H1 (cell line): ENCODE data around the gene PSME2. TPM values are rescaled to one million over a fixed set of nuclear protein-coding genes. Genes with fewer than 3 reads are reported as not detected.

Experiments used
- CTCF ChIA-PET: fragments of 300-600 bp; sonication (Branson Sonifier 250); formaldehyde crosslinking; loops from one replicate; lab custom pipeline; 2021; ENCODE audit not compliant: partially characterized antibody; lab: Charles Lee
- POLR2A ChIA-PET: fragments of 300-600 bp; sonication (Branson Sonifier 250); formaldehyde crosslinking; loops from one replicate; lab custom pipeline; 2021; ENCODE audit warnings: inconsistent platforms; ENCODE audit not compliant: partially characterized antibody; lab: Charles Lee
- DNase-seq, 2 experiments: peaks; one replicate each; pipeline versions ENCODE4 v3.0.0 to v3.0.0-alpha.2; 2010 to 2022; ENCODE audit warnings: low spot score in 2 of 2, low read depth in 1 of 2, mixed read lengths in 1 of 2
- FAIRE-seq: peaks from 2 replicates; lab custom pipeline; 2011; peaks lifted over from hg19 to GRCh38; lab: Jason Lieb, UNC
- H2AFZ ChIP-seq: 2 replicates; pipeline ENCODE4 v1.8.1; 2012; ENCODE audit warnings: low read length, inconsistent platforms
- H2AK5ac ChIP-seq: 2 replicates; pipeline ENCODE4 v1.6.1; 2013; ENCODE audit warnings: low read depth, low read length
- H2BK120ac ChIP-seq: replicated peaks from 2 replicates; pipeline ENCODE3; 2013; ENCODE audit warnings: low read depth, low read length, inconsistent platforms
- H2BK12ac ChIP-seq: 2 replicates; pipeline ENCODE4 v1.6.1; 2013; ENCODE audit warnings: low read depth, low read length
- H2BK15ac ChIP-seq: 2 replicates; pipeline ENCODE4 v1.6.1; 2013; ENCODE audit warnings: low read length
- H2BK20ac ChIP-seq: 2 replicates; pipeline ENCODE4 v1.6.1; 2013; ENCODE audit warnings: low read length
- H2BK5ac ChIP-seq: 2 replicates; pipeline ENCODE4 v1.6.1; 2013; ENCODE audit warnings: low read depth, low read length
- H3K14ac ChIP-seq: 2 replicates; pipeline ENCODE4 v1.6.1; 2013; ENCODE audit warnings: inconsistent platforms; ENCODE audit not compliant: insufficient read length
- H3K18ac ChIP-seq: 2 replicates; pipeline ENCODE4 v1.6.1; 2013; ENCODE audit warnings: low read length; ENCODE audit errors: extremely low read depth
- H3K23ac ChIP-seq: 2 replicates; pipeline ENCODE4 v1.6.1; 2013; ENCODE audit warnings: inconsistent platforms; ENCODE audit not compliant: insufficient read length
- H3K23me2 ChIP-seq: 2 replicates; pipeline ENCODE4 v1.6.1; 2013; ENCODE audit warnings: low read depth, low read length
- H3K27ac ChIP-seq: 2 replicates; pipeline ENCODE4 v1.6.1; 2011; ENCODE audit warnings: low read depth, low read length, inconsistent platforms
- H3K27me3 ChIP-seq, 4 experiments: replicated peaks in 1 of 4; 1 replicate in 1 of 4; 2 replicates in 3 of 4; pipeline versions ENCODE4 v1.6.1 to v1.8.1; 2011 to 2013; ENCODE audit warnings: low read length in 3 of 4, mild to moderate bottlenecking in 3 of 4, inconsistent platforms in 2 of 4, mixed read lengths in 2 of 4, moderate library complexity in 1 of 4; ENCODE audit not compliant: control insufficient read depth in 3 of 4, insufficient read depth in 3 of 4; ENCODE audit errors: extremely low read depth in 1 of 4
- H3K36me3 ChIP-seq, 4 experiments: 2 replicates each; pipeline versions ENCODE4 v1.6.1 to v1.8.1; 2011 to 2013; ENCODE audit warnings: mild to moderate bottlenecking in 4 of 4, low read length in 3 of 4, moderate library complexity in 2 of 4, control low read depth in 1 of 4, inconsistent platforms in 1 of 4; ENCODE audit not compliant: insufficient read depth in 4 of 4, control insufficient read depth in 2 of 4
- H3K4ac ChIP-seq: replicated peaks from 2 replicates; pipeline ENCODE3; 2013; ENCODE audit warnings: low read length, low read depth, mixed read lengths, inconsistent platforms; ENCODE audit not compliant: insufficient read length
- H3K4me1 ChIP-seq, 4 experiments: replicated peaks in 1 of 4; 1 replicate in 1 of 4; 2 replicates in 3 of 4; pipeline versions ENCODE4 v1.6.1 to v1.8.1; 2011 to 2013; ENCODE audit warnings: low read length in 3 of 4, inconsistent platforms in 2 of 4, mixed read lengths in 1 of 4; ENCODE audit not compliant: insufficient read depth in 4 of 4, control insufficient read depth in 3 of 4
- H3K4me2 ChIP-seq, 2 experiments: 2 replicates each; pipeline versions ENCODE4 v1.6.1 to v1.8.1; 2011 to 2013; ENCODE audit warnings: low read depth in 2 of 2, low read length in 2 of 2, control low read depth in 1 of 2, inconsistent platforms in 1 of 2, mild to moderate bottlenecking in 1 of 2; ENCODE audit not compliant: insufficient read depth in 1 of 2
- H3K4me3 ChIP-seq, 4 experiments: fragments of 200-600, 300-600 bp in 1 of 4; sonication (generic), shearing (Covaris generic), sonication (Bioruptor Twin) in 1 of 4; 2 replicates each; pipeline versions ENCODE4 v1.5.1 to v1.8.1; 2011 to 2016; ENCODE audit warnings: low read length in 4 of 4, low read depth in 3 of 4, control low read depth in 2 of 4, inconsistent platforms in 2 of 4, mild to moderate bottlenecking in 2 of 4, mixed read lengths in 1 of 4, moderate library complexity in 1 of 4; ENCODE audit not compliant: insufficient read depth in 2 of 4; ENCODE audit errors: extremely low read depth in 1 of 4
- H3K56ac ChIP-seq: replicated peaks from 2 replicates; pipeline ENCODE3; 2013; ENCODE audit warnings: low read depth, mild to moderate bottlenecking, mixed read lengths, low read length, inconsistent platforms; ENCODE audit not compliant: insufficient read length
- H3K79me1 ChIP-seq: 2 replicates; pipeline ENCODE4 v1.6.1; 2013; ENCODE audit warnings: low read depth, low read length, control low read depth
- H3K79me2 ChIP-seq, 2 experiments: 2 replicates each; pipeline versions ENCODE4 v1.6.1 to v1.8.1; 2012 to 2013; ENCODE audit warnings: low read length in 2 of 2, mild to moderate bottlenecking in 2 of 2, inconsistent platforms in 1 of 2; ENCODE audit not compliant: insufficient read depth in 2 of 2, control insufficient read depth in 1 of 2
- H3K9ac ChIP-seq, 4 experiments: replicated peaks in 1 of 4; 1 replicate in 1 of 4; 2 replicates in 3 of 4; pipeline versions ENCODE4 v1.6.1 to v1.8.1; 2011 to 2013; ENCODE audit warnings: low read depth in 3 of 4, low read length in 3 of 4, control low read depth in 2 of 4, mild to moderate bottlenecking in 2 of 4, moderate library complexity in 2 of 4, inconsistent platforms in 1 of 4; ENCODE audit errors: extremely low read depth in 1 of 4
- H3K9me3 ChIP-seq, 2 experiments: 2 replicates each; pipeline versions ENCODE4 v1.6.1 to v1.8.1; 2012 to 2013; ENCODE audit warnings: mild to moderate bottlenecking in 2 of 2, moderate library complexity in 2 of 2, control low read depth in 1 of 2, inconsistent platforms in 1 of 2, low read depth in 1 of 2, low read length in 1 of 2, mixed read lengths in 1 of 2; ENCODE audit not compliant: insufficient read depth in 2 of 2
- H4K20me1 ChIP-seq, 2 experiments: replicated peaks in 1 of 2; 2 replicates each; pipeline versions ENCODE3 to v1.8.1; 2011 to 2013; ENCODE audit warnings: inconsistent platforms in 2 of 2, low read length in 2 of 2, mild to moderate bottlenecking in 1 of 2; ENCODE audit not compliant: insufficient read depth in 2 of 2, control insufficient read depth in 1 of 2
- H4K5ac ChIP-seq: 2 replicates; pipeline ENCODE4 v1.6.1; 2013; ENCODE audit warnings: low read length, low read depth, mixed read lengths, inconsistent platforms; ENCODE audit not compliant: insufficient read length
- H4K8ac ChIP-seq: 2 replicates; pipeline ENCODE4 v1.8.0; 2013; ENCODE audit warnings: mild to moderate bottlenecking, moderate library complexity, low read length, inconsistent platforms; ENCODE audit not compliant: insufficient read depth; ENCODE audit errors: extremely low read depth
- H4K91ac ChIP-seq: replicated peaks from 2 replicates; pipeline ENCODE3; 2013; ENCODE audit warnings: low read length, mixed read lengths, inconsistent platforms; ENCODE audit not compliant: insufficient read length
- CBX8 ChIP-seq: fragments of 300-800, 300-1000 bp; sonication (generic); IDR thresholded peaks from 2 replicates; pipeline ENCODE4 v1.7.1; 2016; ENCODE audit warnings: low read depth, low read length, borderline replicate concordance
- CHD2 ChIP-seq: IDR thresholded peaks from 2 replicates; pipeline ENCODE4 v1.6.1; 2012; ENCODE audit warnings: low read length, improper control_type of control experiment
- CTBP2 ChIP-seq: IDR thresholded peaks from 2 replicates; pipeline ENCODE4 v1.7.0; 2011; ENCODE audit warnings: borderline replicate concordance, mild to moderate bottlenecking, moderate library complexity, mixed read lengths, low read length; ENCODE audit not compliant: insufficient read depth, insufficient read length
- KDM4A ChIP-seq: IDR thresholded peaks from one replicate; pipeline ENCODE4 v1.7.1; 2012; ENCODE audit warnings: low read depth, mild to moderate bottlenecking, moderate library complexity, low read length, inconsistent platforms; ENCODE audit not compliant: severe bottlenecking
- MAFK ChIP-seq: IDR thresholded peaks from 2 replicates; pipeline ENCODE4 v1.6.1; 2012; ENCODE audit warnings: low read depth, mild to moderate bottlenecking, improper control_type of control experiment, low read length
- RBBP5 ChIP-seq: IDR thresholded peaks from 2 replicates; pipeline ENCODE4 v1.7.1; 2012; ENCODE audit warnings: low read depth, mild to moderate bottlenecking, inconsistent platforms, low read length, moderate library complexity, borderline replicate concordance
- RFX5 ChIP-seq: IDR thresholded peaks from 2 replicates; pipeline ENCODE4 v1.6.1; 2011; ENCODE audit warnings: low read depth, low read length, improper control_type of control experiment, borderline replicate concordance
- WGBS, 2 experiments: shearing (Covaris generic) in 1 of 2; methylation state at CpG; one replicate each; pipeline versions ENCODE4 v1.1.6 to v1.1.7; 2013 to 2015; ENCODE audit warnings: low lambda C conversion rate in 2 of 2, mixed read lengths in 2 of 2, inconsistent platforms in 1 of 2, low coverage in 1 of 2, missing lambda C conversion rate in 1 of 2; ENCODE audit not compliant: insufficient replicate concordance in 2 of 2, insufficient coverage in 1 of 2, insufficient read length in 1 of 2; ENCODE audit errors: extremely low coverage in 1 of 2, missing lambda C conversion rate in 1 of 2; 5-methylcytosine and 5-hydroxymethylcytosine counted together
- polyA plus RNA-seq, 7 experiments: library from polyadenylated mRNA; depleted of rRNA in 3 of 7; stranded (reverse) in 5 of 7; unstranded in 2 of 7; fragments of >200 nt in 5 of 7; fragments of 200-250 nt in 2 of 7; gene quantifications; 1 replicate in 5 of 7; 2 replicates in 1 of 7; 4 replicates in 1 of 7; pipeline versions ENCODE4 v1.2.1 to v1.2.3, GENCODE V29; 2011 to 2013; ENCODE audit warnings: missing spikeins in 2 of 7, mixed read lengths in 2 of 7
- total RNA-seq: library from RNA; stranded (reverse); fragmentation: NEBNext Ultra II Directional; extraction: Animal tissue kit (Norgen Biotek cat#: 25700); gene quantifications from 2 replicates; pipeline ENCODE4 v1.2.1, GENCODE V29; 2021

Gene PSME2
- total and polyA plus RNA-seq, 2 of the 8 experiments (the other 6 are each of a cell fraction or from before 2014, with no cell fraction given) = 71.8 to 111 TPM

DNA sequence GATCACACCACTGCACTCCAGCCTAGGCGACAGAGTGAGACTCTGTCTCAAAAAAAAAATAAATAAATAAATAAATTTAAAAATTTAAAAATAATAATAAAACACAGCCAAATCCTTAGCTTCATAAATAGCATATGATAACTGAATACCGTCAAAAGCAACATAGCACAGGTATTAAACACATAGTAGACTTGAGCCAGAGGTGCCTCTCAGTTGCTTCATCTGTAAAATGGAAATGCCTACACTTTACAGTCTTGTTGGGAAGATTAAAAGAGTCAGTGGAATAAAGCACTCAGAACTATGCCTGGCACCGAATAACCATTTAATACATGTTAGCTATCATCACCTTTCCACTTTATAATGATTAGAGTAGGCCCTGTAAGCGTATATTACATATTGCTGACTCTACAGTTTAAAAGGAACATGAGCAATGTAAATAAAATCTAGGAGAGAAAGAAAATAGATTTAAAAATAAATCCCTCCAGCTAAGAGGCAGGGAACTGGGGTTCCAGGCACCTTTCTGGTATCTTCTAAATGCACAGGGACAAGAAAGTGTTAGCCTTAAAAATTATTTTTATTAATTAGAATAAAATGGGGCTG is 39.6 kb downstream of the PSME2 start:
- Histone ChIP-seq H4K20me1 (no peaks in the 10 kb centered on the region), H3K56ac (no peak overlapping the region), H3K79me2 (no peaks in the 10 kb centered on the region), H3K9ac (no peak overlapping the region), H4K91ac (no peak overlapping the region), H2BK120ac (no peak overlapping the region), H3K4ac (no peak overlapping the region), H3K27me3 (no peaks in the 10 kb centered on the region), H3K18ac (no peak overlapping the region), H3K36me3 (peaks cover 0 to 29% (median 19%) of the 10 kb centered on the region in 4 experiments; a peak in 7 of 8 replicates), H3K9me3 (peaks cover 7% of the 10 kb centered on the region in 2 experiments; a peak in 3 of 4 replicates), H3K27ac (no peak overlapping the region), H2BK12ac (no peak overlapping the region), H2BK15ac (no peak overlapping the region), H3K4me3 (no peak overlapping the region), H3K14ac (no peak overlapping the region), H2AFZ (no peak overlapping the region), H2BK5ac (no peak overlapping the region), H3K4me1 (no peaks in the 10 kb centered on the region), H2AK5ac (no peak overlapping the region), H3K23me2 (no peaks in the 10 kb centered on the region), H3K79me1 (no peaks in the 10 kb centered on the region), H4K8ac (no peak overlapping the region), H3K23ac (no peak overlapping the region), H4K5ac (no peak overlapping the region), H3K4me2 (no peak overlapping the region), H2BK20ac (no peak overlapping the region)
- TF ChIP-seq MAFK (peak; percentile 51; the same call in 1 of the 2 replicates), CHD2 (no peak), KDM4A (no peak), CTBP2 (no peak), CBX8 (no peak), RBBP5 (no peak), RFX5 (no peak)
- DNase-seq (no peak), FAIRE-seq (no peak)
- POLR2A ChIA-PET = interaction anchor here (0.9 to 23.9 kb wide), 14 partner anchors 10 to 568 kb away, joined by 3 to 626 read pairs (median 8); partner anchors contain the start of genes CPNE6, DCAF11, EMC9 and IRF9
- CTCF ChIA-PET = interaction anchor here (1.2 to 12.2 kb wide), 6 partner anchors 13 to 54 kb away, joined by 3 to 160 read pairs (median 42); partner anchors contain the start of genes CARMIL3, IRF9 and PCK2
- WGBS, 2 experiments = 85% methylated on average over 4 of the region's 4 CpGs; no CpG with 5 or more reads in 1 of the 2 experiments
